HG02870 (cell line): ENCODE measurements around the gene BMP7.
"Not testable (repeated sequence)": the region's sequence is repeated elsewhere in the genome, so short reads cannot be mapped to it uniquely, and the experiment has no call there.

ENCODE experiments used
- ATAC-seq: cut with Tn5 transposase; IDR thresholded peaks from one replicate; pipeline ENCODE4 v1.9.1; 2021; ENCODE audit warnings: mild to moderate bottlenecking, moderate library complexity; ENCODE audit not compliant: unreplicated experiment

Gene BMP7

DNA sequence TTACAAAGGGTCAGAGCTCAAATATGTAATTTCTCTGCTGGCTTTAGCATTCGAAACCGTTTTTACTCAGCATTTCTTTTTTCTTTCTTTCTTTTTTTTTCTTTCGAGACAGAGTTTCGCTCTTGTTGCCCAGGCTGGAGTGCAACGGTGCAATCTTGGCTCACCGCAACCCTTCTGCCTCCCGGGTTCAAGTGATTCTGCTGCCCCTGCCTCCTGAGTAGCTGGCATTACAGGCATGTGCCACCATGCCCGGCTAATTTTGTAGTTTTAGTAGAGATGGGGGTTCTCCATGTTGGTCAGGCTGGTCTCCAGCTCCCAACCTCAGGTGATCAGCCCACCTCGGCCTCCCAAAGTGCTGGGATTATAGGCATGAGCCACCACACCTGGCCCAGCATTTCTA is 108.7 kb downstream of the BMP7 start:
- ATAC-seq: not testable (repeated sequence)

DNA sequence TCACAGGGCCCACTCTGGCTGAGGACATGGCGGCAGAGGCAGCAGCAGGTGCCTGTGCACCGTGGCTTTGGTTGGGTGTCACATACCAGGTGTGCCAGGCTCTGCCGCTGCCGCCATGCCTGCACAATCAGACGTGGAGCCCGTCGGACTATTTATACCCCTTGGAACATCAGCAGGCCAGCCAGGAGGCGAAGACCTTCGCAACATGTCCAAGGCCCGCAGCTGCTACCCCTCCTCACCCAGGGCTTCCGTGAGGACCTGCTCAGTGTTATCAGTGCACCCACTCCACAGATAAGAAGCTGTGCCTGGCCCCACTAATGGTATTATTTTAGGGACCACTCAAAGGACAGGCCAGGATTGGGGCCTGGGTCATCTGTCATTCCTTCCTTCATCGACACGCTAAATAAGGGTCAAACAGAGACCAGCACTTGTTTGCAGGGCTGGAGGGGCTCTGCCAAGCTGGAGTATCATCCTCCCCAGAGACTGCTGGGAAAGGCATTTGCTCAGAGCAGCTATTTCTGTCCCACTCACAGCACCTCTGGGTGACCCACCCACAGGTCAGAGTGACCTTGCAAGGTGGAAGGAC is 109.2 kb downstream of the BMP7 start:
- ATAC-seq: no peak

DNA sequence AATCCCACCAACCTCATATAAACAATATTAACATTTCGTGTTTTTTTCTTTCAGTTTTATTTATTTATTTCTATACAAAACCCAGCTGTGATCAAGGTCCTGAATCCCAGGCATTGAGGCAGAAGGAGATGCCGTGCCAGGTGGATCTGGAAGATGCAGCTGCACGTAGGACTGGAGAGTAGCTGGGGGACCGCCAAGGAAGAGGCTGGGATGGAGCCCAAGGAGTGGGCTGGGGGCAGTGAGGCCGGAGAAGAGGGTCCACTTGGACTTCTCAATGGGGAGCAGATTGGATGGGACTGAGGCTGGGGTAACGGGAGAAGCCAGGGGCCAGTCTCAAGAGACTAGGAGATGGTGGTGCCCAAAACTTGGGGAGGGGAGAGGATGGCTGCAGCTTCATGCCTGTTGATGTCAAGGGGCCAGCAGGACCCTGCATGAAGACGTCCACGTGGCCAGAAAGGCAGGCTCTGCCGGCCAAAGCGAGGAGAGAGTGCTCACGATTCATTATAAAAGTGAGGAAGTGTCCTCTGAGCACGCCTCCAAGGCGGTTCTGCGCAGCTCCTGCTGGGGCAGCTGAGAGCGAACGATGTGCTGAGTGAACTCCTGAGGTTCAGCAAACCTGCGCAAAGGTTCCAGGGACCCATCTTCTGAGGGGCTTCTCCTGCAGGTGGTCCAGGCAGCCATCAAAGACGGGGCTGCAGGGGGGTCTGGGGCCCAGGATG is 110.3 kb downstream of the BMP7 start:
- no peak for ATAC-seq

DNA sequence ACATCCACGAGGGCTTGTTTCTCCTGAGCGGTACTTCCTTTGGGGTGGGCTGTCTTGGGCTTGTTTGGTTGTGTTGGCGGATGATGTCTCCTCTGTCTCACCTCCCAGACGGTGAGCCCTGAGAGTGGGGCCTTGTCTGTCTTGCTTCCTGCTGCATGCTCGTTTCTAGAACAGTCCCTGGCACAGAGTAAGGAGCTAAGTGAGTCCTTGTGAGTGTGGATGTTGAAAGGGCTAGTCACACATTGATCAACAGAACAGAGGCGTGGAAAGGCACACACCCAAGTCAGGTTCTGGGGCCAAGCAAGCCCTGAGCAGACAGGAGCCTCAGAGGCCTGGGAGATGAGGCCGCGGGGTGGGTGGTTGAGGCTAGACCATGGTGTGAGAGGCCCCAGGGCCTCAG is 111.0 kb downstream of the BMP7 start:
- no peak for ATAC-seq

DNA sequence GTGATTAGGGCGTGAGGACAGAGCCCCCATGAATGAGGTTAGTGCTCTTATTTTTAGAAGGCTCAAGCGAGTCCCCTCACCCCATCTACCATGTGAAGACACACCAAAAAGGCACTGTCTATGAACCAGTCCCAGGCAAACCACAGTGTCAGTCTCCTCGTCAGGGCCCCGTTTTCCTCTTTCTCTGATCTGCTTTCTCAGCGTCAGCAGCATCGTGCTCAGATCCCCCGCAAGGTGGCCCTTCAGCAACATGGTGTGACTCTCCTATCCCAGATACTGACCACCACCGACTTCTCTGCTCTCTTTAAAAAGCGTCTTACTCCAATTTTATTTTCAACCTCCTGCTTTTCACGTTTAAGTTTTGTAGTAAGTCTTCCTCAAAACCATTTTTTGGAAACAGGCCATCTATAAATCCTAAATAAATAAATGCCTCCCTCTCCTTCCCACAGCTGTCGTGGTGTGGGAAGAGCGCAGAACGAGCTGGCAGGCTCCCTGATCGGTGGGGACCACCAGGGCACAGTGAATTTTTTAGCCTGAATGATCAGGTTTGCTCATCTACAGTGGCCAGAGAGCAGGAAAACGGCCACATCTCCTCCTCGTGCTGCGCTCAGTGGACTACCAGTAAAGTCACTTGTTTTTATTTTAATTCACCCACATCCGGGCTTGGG is 113.1 kb downstream of the BMP7 start:
- no peak for ATAC-seq

DNA sequence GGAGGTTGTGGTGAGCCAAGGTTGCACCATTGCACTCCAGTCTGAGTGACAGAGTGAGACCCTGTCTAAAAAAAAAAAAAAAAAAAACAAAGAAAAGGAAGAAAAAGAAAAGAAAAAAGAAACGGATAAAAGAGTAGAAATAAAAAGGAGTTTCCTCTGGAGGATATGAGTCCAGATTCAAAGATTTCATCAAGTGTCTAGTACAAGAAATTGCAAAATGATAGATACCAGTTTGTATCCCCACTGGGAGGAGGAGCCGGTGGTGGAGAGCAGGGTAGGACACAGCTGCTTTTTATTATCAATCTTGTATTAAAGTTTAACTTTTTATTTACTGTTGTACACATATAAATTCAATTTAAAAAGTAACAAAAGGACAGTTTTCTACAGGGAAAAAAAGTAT is 113.9 kb downstream of the BMP7 start:
- ATAC-seq: no peak

DNA sequence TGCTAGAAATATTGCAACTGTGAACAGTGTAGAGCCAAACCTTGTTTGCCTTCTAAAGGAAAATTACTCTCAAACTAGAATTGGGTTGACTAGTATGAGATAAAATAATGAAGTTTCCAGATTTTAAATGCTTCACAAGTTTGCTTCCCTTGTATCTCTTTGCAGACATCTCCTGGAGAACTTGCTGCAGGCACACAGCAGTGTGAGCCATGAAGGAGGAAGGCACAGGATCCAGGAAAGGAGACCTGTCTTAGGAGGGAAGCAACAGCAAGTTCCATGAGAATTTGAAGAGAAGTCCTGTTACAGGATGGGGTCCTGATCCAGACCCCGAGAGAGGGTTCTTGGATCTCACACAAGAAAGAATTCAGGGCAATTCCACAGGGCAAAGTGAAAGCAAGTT is 115.9 kb downstream of the BMP7 start:
- ATAC-seq: no peak

DNA sequence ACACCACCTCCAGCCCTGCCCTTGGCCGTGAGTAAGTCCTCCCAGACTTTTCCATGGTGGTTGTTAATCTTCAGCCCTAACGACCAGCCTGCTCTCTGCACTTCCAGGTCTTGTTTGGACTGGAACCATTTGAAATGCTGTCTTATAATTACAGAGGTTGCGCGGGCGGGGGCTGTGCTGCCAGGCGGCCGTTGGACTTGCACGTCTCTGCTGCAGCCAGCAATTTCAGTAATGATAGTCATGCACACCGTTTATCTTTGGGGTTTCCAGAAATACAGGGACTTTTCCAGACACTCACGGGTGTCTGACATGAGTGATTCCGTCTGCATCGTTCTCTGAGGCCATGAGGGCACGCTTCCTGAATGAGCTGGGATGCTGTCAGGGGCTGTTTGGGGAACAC is 118.2 kb downstream of the BMP7 start:
- ATAC-seq: no peak

DNA sequence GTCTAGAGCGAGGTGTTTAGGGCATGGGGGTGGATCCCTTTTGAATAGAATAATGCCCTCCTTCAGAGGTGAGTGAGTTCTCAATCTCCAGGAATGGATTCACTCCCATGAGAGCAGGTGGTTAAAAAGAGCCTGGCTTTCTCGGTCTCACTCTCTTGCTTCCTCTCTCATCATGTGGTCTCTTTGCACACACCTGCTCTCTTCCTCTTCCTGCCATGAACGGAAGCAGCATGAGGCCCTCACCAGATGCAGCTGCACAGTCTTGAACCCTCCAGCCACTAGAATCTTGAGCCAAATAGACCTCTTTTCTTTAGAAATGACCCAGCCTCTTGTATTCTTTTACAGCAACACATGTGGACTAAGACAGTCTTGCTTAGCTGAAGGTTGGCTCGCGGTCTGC is 119.3 kb downstream of the BMP7 start:
- no peak for ATAC-seq

DNA sequence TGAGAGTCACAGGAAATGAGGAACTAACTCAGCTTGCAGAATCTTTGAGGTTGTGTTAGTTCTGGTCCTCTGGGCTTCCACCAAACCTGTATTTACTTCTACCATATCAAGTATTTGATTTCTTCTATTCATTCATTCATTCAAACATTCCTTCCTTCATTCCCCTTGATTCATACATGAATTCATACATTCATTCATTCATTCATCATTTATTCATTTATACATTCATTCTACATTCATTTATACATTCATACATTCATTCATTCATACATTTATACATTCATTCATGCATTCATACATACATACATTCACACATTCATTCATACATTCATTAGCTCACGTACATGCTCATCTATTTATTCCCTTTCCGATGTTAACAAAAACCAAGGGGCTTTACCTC is 120.3 kb downstream of the BMP7 start:
- ATAC-seq: no peak

DNA sequence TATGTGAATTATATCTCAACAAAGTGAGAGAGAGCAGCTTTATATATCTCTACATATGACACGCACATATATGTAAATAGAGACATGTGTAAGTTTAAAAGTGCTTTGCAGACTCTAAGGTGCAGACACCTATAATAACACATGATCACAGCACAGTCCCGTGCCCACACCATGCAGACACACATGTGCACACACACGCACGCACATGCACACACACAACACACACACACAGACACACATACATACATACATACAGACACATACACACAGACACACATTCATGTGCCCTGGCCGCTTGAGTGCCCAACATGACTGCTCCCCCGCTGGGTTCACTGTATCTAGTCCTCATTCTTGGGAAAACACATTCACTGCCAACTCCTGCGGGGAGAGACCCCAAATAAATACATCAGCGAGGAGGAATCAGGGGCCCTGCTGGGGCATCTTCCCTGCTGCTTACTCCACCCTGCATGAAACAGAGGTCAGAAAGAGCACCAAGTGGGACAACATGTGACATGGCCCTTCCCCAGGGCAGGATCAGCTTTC is 121.3 kb downstream of the BMP7 start:
- no peak for ATAC-seq

DNA sequence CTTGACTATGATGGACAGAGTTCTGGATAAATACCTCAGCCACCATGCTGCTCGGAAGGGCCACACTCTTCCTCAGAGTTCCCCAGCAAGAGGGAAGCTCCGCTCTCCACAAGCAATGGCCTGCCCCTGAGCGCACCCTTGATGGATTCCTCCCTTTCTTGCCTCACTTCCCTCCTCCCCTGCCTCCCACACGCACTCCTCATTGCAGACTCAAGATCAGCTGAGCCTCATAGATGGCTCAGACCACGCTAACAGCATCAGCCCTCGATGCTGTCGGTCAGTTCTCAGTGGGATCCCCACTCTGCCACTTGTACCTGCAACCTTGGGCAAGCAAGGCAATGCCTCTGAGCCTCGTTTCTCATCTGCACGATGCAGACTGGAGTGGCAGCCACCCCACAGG is 123.3 kb downstream of the BMP7 start:
- ATAC-seq: no peak

DNA sequence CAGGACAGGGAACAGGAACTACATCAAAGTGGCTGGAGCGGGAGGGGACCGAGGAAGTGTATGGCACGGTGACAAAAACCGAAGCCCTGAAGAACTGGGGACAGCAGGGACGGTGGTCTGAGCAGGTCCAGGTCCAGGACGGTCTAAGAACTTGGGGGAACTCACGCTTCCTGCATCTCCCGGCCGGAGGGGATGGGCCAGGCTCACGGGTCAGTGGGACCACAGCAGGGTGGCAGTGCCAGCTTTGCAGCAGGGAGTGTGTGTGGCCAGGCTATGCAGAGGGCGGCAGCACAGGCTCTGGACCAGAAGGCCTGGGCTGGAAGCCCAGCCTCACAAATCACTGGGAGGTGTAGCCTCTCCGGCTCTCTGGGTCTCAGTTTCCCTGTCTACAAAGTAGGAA is 123.8 kb downstream of the BMP7 start:
- ATAC-seq: no peak

DNA sequence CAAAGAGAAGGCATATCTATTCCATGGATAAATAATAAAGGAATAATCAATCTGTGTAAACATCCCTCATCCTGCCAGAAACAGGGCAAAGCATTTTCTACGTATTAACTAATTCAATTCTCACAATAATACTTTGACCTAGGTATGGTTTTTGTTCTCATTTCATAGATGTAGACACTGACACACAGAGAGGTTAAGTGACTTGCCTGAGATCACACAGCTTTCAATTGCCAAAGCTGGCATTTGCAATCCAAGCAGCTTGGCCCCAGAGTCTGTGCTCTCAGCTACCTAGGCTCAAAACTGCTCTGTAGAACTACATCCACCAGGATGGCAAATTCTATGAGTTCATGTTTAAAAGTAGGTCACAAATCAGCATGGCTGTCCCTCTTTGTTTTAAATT is 124.9 kb downstream of the BMP7 start:
- no peak for ATAC-seq

DNA sequence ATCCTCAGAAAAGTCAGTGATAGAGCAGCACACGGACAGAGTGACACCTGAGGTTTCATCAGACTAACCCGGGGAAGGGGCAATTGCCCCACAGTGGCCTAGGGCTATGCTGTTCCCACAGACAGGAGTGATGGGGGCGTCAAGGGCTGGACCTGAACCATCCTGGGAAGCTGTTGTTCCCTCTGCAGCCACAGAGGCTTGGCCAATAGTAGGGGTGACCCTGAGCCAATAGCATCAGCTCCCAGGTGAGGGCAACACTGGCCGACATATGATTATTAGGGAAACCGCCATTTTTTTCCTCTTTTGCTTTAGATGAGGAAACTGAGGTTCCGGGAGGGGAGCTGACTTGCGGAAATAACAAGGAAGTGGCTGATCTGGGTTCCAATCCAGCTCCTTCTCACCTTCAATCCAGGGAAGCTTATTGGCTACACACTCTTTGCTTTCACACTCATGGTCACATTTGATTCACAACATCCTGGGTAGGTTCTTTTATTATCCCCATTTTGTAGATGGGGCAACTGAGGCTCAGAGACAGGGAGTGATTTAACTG is 126.0 kb downstream of the BMP7 start:
- no peak for ATAC-seq

DNA sequence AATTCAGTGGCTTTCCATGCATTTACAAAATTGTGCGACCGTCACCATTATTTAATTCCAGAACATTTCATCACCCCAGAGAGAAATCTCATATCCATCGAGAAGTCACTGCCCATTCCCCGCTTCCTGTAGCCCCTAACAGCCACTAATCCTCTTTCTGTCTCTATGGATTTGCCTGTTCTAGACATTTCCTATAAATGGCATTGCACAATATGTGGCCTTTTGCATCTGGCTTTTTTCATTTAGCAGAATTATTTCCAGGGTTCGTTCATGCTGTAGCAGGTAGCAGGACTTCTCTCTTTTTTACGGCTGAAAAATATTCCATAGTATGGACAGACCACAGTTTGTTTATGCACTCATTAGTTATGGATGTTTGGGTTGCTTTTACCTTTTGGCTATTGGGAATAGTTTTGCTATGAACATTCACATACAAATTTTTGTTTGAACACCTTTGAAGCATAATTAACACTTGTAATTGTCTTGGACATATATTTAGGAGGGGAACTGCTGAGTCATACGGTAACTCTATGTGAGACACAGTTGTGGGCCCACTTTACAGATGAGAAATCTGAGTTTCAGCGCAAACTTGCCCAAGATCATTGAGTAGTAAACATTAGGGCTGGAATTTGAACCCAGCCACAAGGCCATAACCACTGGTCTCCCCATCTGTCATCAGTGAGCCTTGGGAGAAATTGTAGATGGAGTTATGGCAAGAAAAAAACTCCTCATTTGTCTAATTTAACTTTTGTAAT is 126.9 kb downstream of the BMP7 start:
- ATAC-seq: no peak

DNA sequence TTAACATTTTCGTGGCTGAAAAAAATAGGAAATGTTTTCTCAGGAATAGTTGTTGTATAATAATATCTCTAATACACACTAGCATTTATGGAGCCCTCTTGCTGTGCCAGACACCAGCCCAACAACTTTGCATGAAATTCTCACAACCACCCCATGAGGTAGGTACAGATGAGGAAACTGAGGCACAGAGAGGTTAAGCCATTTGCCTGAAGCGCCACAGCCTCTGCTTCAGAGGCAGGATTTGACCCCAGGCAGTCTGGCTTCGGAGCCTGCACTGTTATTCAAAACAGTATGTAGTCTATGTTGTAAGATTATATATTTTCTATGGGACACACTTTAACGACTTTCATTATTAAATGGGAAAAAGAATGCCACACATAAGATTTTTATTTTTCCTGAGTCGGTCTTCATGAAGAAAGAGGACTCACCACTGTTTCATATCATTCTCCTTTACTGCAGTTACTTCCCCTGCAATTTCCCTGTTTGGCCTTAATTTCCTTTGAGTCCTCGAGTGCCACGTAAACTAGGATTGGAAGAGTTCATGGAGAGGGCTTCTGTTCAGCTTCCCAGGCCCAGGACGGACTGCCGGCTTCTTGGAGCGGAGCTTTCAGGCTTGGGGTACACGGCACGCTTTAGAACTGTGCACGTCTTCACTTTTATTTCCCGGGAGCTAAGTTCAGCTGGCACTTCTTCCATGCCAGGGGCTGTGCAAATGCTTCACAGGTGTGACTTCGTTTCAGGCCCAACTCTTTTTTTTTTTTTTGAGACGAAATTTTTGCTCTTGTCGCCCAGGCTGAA is 128.0 kb downstream of the BMP7 start:
- ATAC-seq: no peak

DNA sequence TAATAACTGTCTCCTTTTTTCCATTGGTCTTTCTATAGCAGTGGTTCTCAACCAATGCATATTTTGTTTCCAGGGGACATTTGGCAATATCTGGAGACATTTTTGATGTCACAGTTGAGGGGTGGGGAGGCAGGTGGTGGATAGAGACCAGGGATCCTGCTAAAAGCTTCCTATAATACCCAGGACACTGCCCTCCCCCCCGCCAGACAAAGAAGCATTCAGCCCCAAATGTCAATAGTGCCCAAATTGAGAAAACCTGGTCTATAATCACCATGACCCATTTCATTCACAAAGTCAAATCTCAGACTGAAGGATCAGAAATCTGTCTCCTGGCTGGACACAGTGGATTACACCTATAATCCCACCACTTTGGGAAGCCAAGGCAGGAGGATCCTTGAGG is 128.8 kb downstream of the BMP7 start:
- no peak for ATAC-seq

DNA sequence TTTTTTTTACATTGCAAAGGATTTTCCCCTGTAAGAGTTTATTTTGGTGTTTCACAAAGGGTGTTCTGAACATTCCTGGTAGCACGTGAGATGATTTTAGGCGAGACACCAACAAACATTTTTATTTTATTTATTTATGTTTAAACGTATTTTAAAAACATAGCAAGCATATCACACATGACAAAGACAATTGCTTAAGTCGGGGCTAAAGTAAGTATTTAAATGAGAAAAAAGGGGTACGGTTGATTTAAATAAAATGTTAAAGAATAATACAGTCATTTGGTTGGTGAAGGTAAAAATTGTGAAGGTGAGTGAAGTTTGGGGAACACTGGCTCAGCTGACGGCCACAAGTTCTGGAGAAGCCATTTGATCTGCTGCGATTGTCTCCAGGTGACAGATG is 129.7 kb downstream of the BMP7 start:
- no peak for ATAC-seq

DNA sequence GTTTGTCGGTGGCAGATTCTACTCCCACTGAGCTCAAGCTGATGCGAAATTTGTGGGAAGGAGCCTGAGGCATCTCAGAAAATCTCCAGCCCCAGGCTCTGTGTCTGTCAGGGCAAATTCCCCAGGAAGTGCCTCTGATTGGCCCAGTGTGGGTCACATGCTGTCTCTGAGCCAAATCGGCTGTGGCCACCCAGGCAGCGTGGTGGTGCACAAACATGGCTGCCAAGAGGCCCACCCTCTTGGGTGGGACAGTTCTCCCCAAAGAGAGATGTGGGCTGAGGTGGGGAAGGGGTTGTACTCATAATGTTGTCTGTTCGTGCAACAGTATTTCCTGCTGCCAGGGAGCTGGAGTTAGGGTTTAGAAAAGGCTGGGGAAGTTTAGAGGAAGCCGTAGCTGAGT is 130.6 kb downstream of the BMP7 start:
- ATAC-seq: no peak
